HepG2 (cell line): ENCODE results near the gene WIZ. TPM values are rescaled to one million over a fixed set of nuclear protein-coding genes. Genes with fewer than 3 reads are reported as not detected.
A peak's percentile ranks its signal among the peaks of the same experiment; 100 is the strongest.

Source experiments
- ARID2 ChIP-seq: sonication (generic); formaldehyde crosslinking; IDR thresholded peaks from 2 replicates; pipeline ENCODE4 v1.8.1; 2022; ENCODE audit warnings: mild to moderate bottlenecking, missing genetic modification reagents, borderline replicate concordance
- ATF6 ChIP-seq: sonication (generic); formaldehyde crosslinking; conservative IDR thresholded peaks from 2 replicates; pipeline ENCODE4 v1.4.0; 2020; ENCODE audit warnings: missing genetic modification reagents
- CHD2 ChIP-seq: IDR thresholded peaks from 2 replicates; pipeline ENCODE4 v1.6.1; 2011; ENCODE audit warnings: low read depth, low read length, improper control_type of control experiment
- CREB3 ChIP-seq: sonication (generic); formaldehyde crosslinking; IDR thresholded peaks from 2 replicates; pipeline ENCODE4 v1.5.0; 2020; ENCODE audit warnings: missing genetic modification reagents
- EHMT2 ChIP-seq: fragments of 200-600 bp; sonication (generic); IDR thresholded peaks from 2 replicates; pipeline ENCODE4 v1.7.0; 2017; ENCODE audit warnings: antibody characterized with exemption, low read depth, low read length, borderline replicate concordance
- FOXM1 ChIP-seq: sonication (generic); formaldehyde crosslinking; IDR thresholded peaks from 2 replicates; pipeline ENCODE4 v1.5.0; 2020; ENCODE audit warnings: missing genetic modification reagents
- GATAD1 ChIP-seq: IDR thresholded peaks from 2 replicates; pipeline ENCODE4 v1.6.1; 2016; ENCODE audit warnings: missing genetic modification reagents, missing compliant biosample characterization
- HMG20B ChIP-seq: conservative IDR thresholded peaks from 2 replicates; pipeline ENCODE4 v1.6.1; 2016; ENCODE audit warnings: missing genetic modification reagents, missing compliant biosample characterization
- JARID2 ChIP-seq: sonication (generic); formaldehyde crosslinking; IDR thresholded peaks from 2 replicates; pipeline ENCODE4 v1.8.1; 2023; ENCODE audit warnings: missing genetic modification reagents, inconsistent platforms; ENCODE audit not compliant: insufficient replicate concordance
- JUND ChIP-seq: sonication (generic); formaldehyde crosslinking; IDR thresholded peaks from 2 replicates; pipeline ENCODE4 v1.8.0; 2022; ENCODE audit warnings: mild to moderate bottlenecking, missing genetic modification reagents
- KDM4B ChIP-seq: sonication (generic); formaldehyde crosslinking; IDR thresholded peaks from 2 replicates; pipeline ENCODE4 v1.4.0; 2020; ENCODE audit warnings: missing genetic modification reagents
- LBX2 ChIP-seq: sonication (generic); formaldehyde crosslinking; IDR thresholded peaks from 2 replicates; pipeline ENCODE4 v1.5.0; 2020; ENCODE audit warnings: missing genetic modification reagents, mild to moderate bottlenecking, borderline replicate concordance
- REXO4 ChIP-seq: sonication (generic); formaldehyde crosslinking; IDR thresholded peaks from 2 replicates; pipeline ENCODE4 v1.8.0; 2022; ENCODE audit warnings: missing genetic modification reagents, mild to moderate bottlenecking, borderline replicate concordance
- SAP130 ChIP-seq: IDR thresholded peaks from 2 replicates; pipeline ENCODE4 v1.6.1; 2016; ENCODE audit warnings: low read depth
- SNAPC2 ChIP-seq: sonication (generic); formaldehyde crosslinking; IDR thresholded peaks from 2 replicates; pipeline ENCODE4 v1.8.1; 2022; ENCODE audit warnings: mild to moderate bottlenecking, missing genetic modification reagents
- SRSF1 ChIP-seq: fragments of 200-400 bp; formaldehyde crosslinking; optimal IDR thresholded peaks from 2 replicates; pipeline ENCODE3; 2017; ENCODE audit warnings: mild to moderate bottlenecking, low read depth, low read length, moderate library complexity
- THRA ChIP-seq: sonication (generic); formaldehyde crosslinking; IDR thresholded peaks from 2 replicates; pipeline ENCODE4 v1.4.0; 2020; ENCODE audit warnings: missing genetic modification reagents, borderline replicate concordance
- ZFY ChIP-seq: sonication (generic); formaldehyde crosslinking; IDR thresholded peaks from 2 replicates; pipeline ENCODE4 v1.4.0; 2020; ENCODE audit warnings: missing genetic modification reagents
- ZNF143 ChIP-seq: sonication (generic); formaldehyde crosslinking; IDR thresholded peaks from 2 replicates; pipeline ENCODE4 v1.4.0; 2020; ENCODE audit warnings: missing genetic modification reagents
- ZNF616 ChIP-seq: sonication (generic); formaldehyde crosslinking; IDR thresholded peaks from 2 replicates; pipeline ENCODE4 v1.5.0; 2020; ENCODE audit warnings: low read depth, mild to moderate bottlenecking, missing genetic modification reagents
- ZNF709 ChIP-seq: sonication (generic); formaldehyde crosslinking; IDR thresholded peaks from 2 replicates; pipeline ENCODE4 v1.5.0; 2020; ENCODE audit warnings: mild to moderate bottlenecking, missing genetic modification reagents
- ZNF800 ChIP-seq: sonication (generic); formaldehyde crosslinking; IDR thresholded peaks from 2 replicates; pipeline ENCODE4 v1.4.0; 2020; ENCODE audit warnings: missing genetic modification reagents
- ZNF839 ChIP-seq: sonication (generic); formaldehyde crosslinking; IDR thresholded peaks from 2 replicates; pipeline ENCODE4 v1.4.0; 2020; ENCODE audit warnings: missing genetic modification reagents, mild to moderate bottlenecking, borderline replicate concordance
- ZSCAN22 ChIP-seq: sonication (generic); formaldehyde crosslinking; IDR thresholded peaks from 2 replicates; pipeline ENCODE4 v1.4.0; 2020; ENCODE audit warnings: mild to moderate bottlenecking, missing genetic modification reagents
- polyA plus RNA-seq, 8 experiments: library from polyadenylated mRNA; depleted of rRNA in 3 of 8; stranded (reverse) in 7 of 8; unstranded in 1 of 8; fragments of >200 nt; fragmentation: Illumina TruSeq in 4 of 8; extraction: Trizol in 4 of 8; gene quantifications; 2 replicates each; pipeline versions ENCODE4 v1.2.1 to v1.2.3, GENCODE V29; 2011 to 2016; ENCODE audit warnings: low read depth in 4 of 8, missing spikeins in 1 of 8, mixed read lengths in 1 of 8; ENCODE audit not compliant: insufficient read depth in 1 of 8
- total RNA-seq, 5 experiments: library from RNA; depleted of rRNA; stranded (reverse); fragments of >200 nt; fragmentation: Illumina TruSeq; extraction: Trizol; gene quantifications; 2 replicates each; pipeline ENCODE4 v1.2.3, GENCODE V29; 2016; ENCODE audit warnings: low read depth in 1 of 5

Gene WIZ
- total and polyA plus RNA-seq, 2 of the 13 experiments (the other 11 are each of a cell fraction or from before 2014, with no cell fraction given) = 4.7 to 4.8 TPM

- 0 out of 2 replicates have a peak, but pooled peaks have one; percentile 12 for TF ChIP-seq SAP130 (CRISPR knock-in tag)
- no peak for TF ChIP-seq ZNF709
- TF ChIP-seq ZSCAN22 = no peak
- TF ChIP-seq SNAPC2 (CRISPR knock-in tag) = no peak
- TF ChIP-seq REXO4 (CRISPR knock-in tag) = no peak
- no peak for TF ChIP-seq KDM4B (CRISPR knock-in tag)
- TF ChIP-seq THRA (CRISPR knock-in tag) = no peak
- no peak for TF ChIP-seq HMG20B
- TF ChIP-seq CREB3 (CRISPR knock-in tag) = no peak
- no peak for TF ChIP-seq FOXM1 (CRISPR knock-in tag)
- no peak for TF ChIP-seq CHD2
- no peak for TF ChIP-seq JUND
- no peak for TF ChIP-seq ZNF616 (CRISPR knock-in tag)
- no peak for TF ChIP-seq ATF6 (CRISPR knock-in tag)
- TF ChIP-seq SRSF1 = no peak
- no peak for TF ChIP-seq LBX2 (CRISPR knock-in tag)
- no peak for TF ChIP-seq ARID2 (CRISPR knock-in tag)
- no peak for TF ChIP-seq JARID2 (CRISPR knock-in tag)
- TF ChIP-seq EHMT2 = 0 out of 2 replicates have a peak, but pooled peaks have one; percentile 46
- no peak for TF ChIP-seq ZNF800
- no peak for TF ChIP-seq GATAD1 (CRISPR knock-in tag)
- TF ChIP-seq ZNF839 = no peak
- TF ChIP-seq ZFY (CRISPR knock-in tag) = peak; percentile 61; the same call in 1 of the 2 replicates
- no peak for TF ChIP-seq ZNF143 (CRISPR knock-in tag)
Measured at GRCh38 chr19:15449620-15450527, at the start of gene WIZ (continued).
